Fibroblast of the aortic adventitia (primary cell): ENCODE results near the gene SLC28A3. TPM values are rescaled to one million over a fixed set of nuclear protein-coding genes. Genes with fewer than 3 reads are reported as not detected.

Experiments
- DNase-seq: peaks from one replicate; pipeline ENCODE4 v3.0.0-alpha.2; 2010; ENCODE audit warnings: low read depth
- H3K4me3 ChIP-seq: 2 replicates; pipeline ENCODE4 v1.5.1; 2011; ENCODE audit warnings: low read depth, mild to moderate bottlenecking, control low read depth, low read length, moderate library complexity
- total RNA-seq: library from RNA; depleted of rRNA; stranded (reverse); fragments of >200 nt; gene quantifications from 2 replicates; pipeline ENCODE4 v1.2.3, GENCODE V29; 2012; ENCODE audit warnings: low replicate concordance
- TF ChIP-seq, protein P1 (sequence below): IDR thresholded peaks from 2 replicates; pipeline ENCODE4 v1.5.1; 2011; ENCODE audit warnings: mild to moderate bottlenecking, low read length, control low read depth, inconsistent platforms; ENCODE audit not compliant: insufficient read depth

The SLC28A3 gene
- total RNA-seq, 1 donor: 0.36 TPM

DNA sequence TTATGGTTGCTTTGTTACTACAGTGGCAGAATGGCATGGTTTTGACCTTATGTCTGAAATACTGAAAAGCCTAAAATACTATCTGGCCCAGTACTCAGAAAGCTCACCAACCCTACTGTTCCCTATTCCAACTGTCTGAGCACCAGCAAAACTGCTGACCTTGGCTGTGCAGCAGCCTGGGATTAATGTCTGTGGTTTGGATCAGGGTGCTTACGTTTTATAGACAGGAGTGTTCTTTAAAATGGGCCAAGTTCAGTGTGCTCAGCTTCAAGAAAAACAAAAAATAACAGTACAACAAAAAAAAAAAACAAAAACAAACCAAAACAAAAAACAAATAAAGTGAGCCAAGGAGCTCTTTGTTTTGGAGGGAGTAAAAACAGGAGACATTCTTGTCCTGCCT, 36.4 kb downstream of the SLC28A3 start:
- TF ChIP-seq, protein P1, sequence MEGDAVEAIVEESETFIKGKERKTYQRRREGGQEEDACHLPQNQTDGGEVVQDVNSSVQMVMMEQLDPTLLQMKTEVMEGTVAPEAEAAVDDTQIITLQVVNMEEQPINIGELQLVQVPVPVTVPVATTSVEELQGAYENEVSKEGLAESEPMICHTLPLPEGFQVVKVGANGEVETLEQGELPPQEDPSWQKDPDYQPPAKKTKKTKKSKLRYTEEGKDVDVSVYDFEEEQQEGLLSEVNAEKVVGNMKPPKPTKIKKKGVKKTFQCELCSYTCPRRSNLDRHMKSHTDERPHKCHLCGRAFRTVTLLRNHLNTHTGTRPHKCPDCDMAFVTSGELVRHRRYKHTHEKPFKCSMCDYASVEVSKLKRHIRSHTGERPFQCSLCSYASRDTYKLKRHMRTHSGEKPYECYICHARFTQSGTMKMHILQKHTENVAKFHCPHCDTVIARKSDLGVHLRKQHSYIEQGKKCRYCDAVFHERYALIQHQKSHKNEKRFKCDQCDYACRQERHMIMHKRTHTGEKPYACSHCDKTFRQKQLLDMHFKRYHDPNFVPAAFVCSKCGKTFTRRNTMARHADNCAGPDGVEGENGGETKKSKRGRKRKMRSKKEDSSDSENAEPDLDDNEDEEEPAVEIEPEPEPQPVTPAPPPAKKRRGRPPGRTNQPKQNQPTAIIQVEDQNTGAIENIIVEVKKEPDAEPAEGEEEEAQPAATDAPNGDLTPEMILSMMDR: no peak
- DNase-seq: no peak
- no peak overlapping the region for H3K4me3 ChIP-seq

GRCh38 chr9:84303061-84303460, 37.5 kb downstream of the SLC28A3 start:
- no peak for DNase-seq
- no peak overlapping the region for H3K4me3 ChIP-seq
- TF ChIP-seq, protein P1: no peak

GRCh38 chr9:84301851-84302250, 38.7 kb downstream of the SLC28A3 start:
- H3K4me3 ChIP-seq: no peak overlapping the region
- DNase-seq: peak; percentile 25
- TF ChIP-seq, protein P1: no peak

- no peak overlapping the region for H3K4me3 ChIP-seq
- TF ChIP-seq, protein P1: no peak
- DNase-seq: peak; percentile 35
Measured at GRCh38 chr9:84300271-84300670, 40.3 kb downstream of the SLC28A3 start.

GRCh38 chr9:84297162-84297821, 43.3 kb downstream of the SLC28A3 start:
- TF ChIP-seq, protein P1: no peak
- H3K4me3 ChIP-seq: no peak overlapping the region
- peak; percentile 54 for DNase-seq

DNA sequence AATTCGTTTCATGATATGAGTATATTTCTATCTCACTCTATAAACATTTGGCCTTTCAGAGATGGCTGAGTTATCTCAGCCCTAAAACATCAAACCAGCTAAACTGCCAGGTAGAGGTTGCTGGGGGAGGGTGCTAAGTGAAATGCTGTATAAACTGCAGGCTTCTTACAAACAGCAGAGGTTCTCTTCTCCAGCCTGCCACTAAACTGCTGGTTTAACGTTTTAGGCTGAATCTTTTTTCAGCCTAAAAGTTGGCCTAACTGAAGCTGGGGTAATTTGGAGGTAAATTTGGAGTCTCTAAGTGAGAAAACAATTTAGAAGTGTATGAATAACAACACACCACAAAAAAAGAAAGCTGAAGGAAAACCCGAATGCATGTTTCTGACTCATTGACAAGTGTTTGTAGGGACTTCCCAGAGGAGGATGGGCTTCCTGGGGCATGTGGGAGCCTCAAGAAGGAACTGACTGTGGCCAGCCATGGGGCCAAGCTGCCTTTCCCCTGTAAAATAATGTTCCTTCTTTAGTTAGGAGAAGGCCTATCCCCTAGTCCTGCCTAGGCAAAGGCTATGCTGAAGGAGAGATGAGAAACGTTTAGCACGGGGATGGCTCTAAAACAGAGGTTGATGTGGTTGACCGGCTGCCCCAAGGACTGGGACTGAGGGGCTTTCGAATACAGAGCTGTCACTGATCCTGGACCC, 44.3 kb downstream of the SLC28A3 start:
- TF ChIP-seq, protein P1: no peak
- peak; percentile 49 for DNase-seq

More for the DNA sequence above, 44.3 kb downstream of the SLC28A3 start:
- H3K4me3 ChIP-seq: no peak overlapping the region
